OCI-LY1 (cell line): ENCODE results near the gene TSPAN1.

Experiments
- CTCF ChIP-seq: fragments of 200-600 bp; sonication (generic), shearing (Covaris generic); IDR thresholded peaks from 2 replicates; pipeline ENCODE4 v1.5.1; 2017; ENCODE audit warnings: mild to moderate bottlenecking, antibody characterized with exemption, low read length, moderate library complexity, mixed read lengths
- EZH2 ChIP-seq: fragments of 200-600 bp; sonication (generic), shearing (Covaris generic); IDR thresholded peaks from 2 replicates; pipeline ENCODE4 v1.8.0; 2017; ENCODE audit warnings: borderline replicate concordance, mixed run types, mild to moderate bottlenecking, antibody characterized with exemption, low read length, moderate library complexity, mixed read lengths

- TF ChIP-seq EZH2 (no peak), CTCF (no peak)
Measured at GRCh38 chr1:46176211-46176865, 1.5 kb downstream of the TSPAN1 start, which contains the start of gene P3R3URF.
